DMS153 (cell line): Measurements from ENCODE around the gene NSFL1C.
"Not testable (repeated sequence)": the region's sequence is repeated elsewhere in the genome, so short reads cannot be mapped to it uniquely, and the experiment has no call there.

Source experiments
- DNase-seq: peaks from one replicate; lab custom pipeline; 2025; lab: John Stamatoyannopoulos, UW

The NSFL1C gene

DNA sequence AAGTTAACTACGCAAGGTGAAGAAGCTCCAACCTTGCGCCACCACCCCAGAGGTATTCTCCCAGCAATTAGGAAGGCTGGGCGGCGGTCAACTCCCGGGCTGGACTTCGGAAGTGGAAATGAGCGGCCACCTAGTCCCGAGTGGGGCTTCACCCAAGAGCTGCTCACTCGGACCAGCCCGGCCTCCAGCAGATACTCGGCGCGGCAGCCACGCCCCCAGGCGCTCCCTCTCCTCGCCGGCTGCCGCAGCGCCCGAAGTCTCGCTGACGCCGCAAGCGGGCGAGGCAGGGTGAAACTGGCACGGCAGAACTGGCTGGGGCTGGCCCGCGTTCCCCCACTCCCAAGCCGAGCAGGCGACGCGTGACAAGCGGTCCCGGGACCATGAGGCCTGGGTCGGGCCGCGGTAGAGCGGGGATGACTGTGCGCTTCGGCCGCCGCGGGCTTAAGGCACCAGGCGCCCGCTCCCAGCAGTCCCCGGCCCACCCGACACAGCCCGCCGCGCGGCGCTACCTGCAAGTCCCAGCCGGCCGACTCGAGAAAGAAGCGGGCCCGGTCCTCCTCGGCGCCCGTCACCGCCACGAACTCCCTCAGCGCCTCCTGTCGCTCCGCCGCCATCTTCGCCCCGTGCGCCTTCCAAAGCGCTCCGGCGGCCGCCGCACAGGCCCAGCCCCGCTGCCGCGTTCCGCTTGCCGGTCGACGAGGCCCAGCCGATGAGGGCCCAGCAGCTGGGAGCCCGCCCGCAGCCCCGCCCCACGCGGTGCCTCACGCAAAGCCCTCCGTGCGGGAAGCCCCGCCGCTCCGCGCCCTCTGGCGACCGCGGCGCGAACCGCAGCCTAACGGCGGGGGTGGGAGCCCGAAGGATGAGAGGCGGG lies at the start of gene NSFL1C:
Gene NSFL1C (minus strand): TSS at position 639 of the 871 bp plus-strand sequence. CDS start 25 bp downstream, at position 614.
- peak; percentile 89 for DNase-seq

DNA sequence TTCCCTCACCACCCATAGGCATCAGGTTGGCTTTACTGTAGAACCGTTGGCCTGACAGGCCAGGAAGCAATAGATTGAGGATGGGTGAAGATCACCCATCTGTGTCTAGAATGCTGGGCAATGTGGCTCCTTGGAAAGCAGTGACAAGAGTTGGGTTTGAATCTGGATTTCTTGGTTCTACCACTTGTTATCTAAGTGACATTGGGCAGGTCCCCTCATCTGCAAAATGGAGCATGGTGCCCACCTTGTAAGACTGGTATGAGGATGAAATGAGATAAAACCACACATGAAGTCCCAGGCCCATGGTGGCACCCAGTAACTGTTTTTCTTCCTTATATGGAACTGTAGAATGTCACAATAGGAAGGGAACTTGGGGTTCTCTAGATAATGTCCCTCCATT lies 47.2 kb upstream of the NSFL1C start:
- no peak for DNase-seq

DNA sequence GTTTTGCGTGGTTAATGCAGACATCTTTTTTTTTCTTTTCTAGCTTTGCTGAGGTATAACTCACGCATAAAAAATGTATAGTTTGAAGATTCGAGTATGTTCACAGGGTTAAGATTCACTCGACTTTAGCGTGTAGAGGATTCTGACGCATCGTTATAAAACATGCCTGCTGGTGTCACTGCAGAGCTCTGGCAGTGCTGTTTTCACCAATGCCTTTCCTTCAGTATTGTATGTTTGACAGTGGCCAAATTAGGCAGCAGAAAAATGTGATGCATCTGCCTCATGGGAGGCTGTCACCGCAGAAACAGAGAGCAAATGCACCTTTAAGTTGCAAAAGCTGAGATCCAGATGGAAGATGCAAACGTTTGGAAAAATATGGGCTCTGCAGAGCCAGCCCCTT lies 42.6 kb upstream of the NSFL1C start:
- no peak for DNase-seq

DNA sequence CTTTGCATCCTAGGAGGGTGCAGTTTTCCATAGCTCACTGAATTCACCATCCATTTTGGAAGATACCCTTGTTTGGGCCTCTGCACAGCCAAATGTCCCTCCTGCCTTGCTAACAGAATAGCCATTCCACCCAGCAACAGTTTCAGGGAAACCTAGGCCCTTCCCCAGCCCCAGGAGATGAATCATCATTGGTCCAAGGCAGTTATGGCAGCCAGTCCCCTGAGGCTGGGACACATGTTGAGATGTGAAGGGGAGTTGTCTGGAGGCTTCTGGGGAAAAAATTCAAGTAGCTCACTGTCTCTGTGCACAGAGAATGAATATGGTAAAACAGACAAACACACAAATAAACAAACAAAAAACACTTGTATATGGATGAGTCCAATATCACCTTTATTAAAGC lies 41.9 kb upstream of the NSFL1C start:
- no peak for DNase-seq

DNA sequence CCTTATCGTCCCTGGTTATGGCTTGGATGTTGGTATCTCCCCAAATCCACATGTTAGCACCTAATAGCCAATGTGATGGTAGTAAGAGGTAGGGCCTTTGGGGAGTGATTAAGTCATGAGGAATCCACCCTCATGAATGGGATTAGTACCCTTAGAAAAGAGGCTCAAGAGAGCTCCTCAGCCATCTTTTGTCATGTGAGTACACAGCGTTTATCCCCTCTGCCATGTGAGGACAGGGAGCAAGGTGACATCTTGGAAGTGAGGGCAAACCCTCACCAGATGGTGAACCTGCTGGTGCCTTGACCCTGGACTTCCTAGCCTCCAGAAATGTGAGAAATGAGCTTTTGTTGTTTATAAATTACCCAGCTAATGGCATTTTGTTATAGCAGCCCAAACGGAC lies 40.6 kb upstream of the NSFL1C start:
- DNase-seq, result no peak

DNA sequence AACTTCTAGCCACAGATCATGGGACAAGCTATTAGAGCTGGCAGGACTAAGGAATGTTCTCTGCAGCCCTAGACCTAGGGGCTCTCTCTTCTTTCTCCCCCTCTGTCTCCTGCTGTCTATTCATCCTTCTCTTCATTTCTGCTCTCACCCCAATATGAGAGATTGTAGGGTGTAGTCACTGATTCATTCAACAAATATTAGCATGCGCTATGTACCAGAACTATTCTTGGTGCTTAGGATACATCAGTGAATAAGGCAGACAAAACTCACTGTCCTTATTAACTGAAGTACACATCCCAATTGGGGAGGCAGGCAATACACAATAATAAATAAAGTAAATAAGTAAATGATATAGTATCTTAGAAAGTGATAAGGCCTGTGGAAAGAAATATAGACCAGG lies 39.2 kb upstream of the NSFL1C start:
- no peak for DNase-seq

DNA sequence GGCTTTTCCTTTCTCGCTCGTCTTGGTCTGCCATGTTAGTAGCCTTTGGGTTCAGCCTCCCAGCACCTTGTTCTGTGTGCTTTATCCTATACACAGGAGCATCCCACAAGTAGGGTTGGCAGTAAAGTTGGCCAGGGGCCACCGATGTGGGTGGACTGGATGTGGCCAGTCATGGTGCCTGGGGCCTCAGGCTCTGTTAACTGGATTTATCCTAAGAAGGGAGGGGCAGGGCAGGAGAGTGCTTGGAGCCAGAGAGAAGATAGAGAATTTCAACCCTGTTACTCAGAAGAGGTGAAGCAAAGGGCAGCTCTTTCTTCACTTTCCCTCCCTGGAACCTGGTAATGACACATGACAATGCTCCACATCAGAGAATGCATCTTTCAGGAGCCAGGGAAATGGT lies 38.7 kb upstream of the NSFL1C start:
- no peak for DNase-seq

DNA sequence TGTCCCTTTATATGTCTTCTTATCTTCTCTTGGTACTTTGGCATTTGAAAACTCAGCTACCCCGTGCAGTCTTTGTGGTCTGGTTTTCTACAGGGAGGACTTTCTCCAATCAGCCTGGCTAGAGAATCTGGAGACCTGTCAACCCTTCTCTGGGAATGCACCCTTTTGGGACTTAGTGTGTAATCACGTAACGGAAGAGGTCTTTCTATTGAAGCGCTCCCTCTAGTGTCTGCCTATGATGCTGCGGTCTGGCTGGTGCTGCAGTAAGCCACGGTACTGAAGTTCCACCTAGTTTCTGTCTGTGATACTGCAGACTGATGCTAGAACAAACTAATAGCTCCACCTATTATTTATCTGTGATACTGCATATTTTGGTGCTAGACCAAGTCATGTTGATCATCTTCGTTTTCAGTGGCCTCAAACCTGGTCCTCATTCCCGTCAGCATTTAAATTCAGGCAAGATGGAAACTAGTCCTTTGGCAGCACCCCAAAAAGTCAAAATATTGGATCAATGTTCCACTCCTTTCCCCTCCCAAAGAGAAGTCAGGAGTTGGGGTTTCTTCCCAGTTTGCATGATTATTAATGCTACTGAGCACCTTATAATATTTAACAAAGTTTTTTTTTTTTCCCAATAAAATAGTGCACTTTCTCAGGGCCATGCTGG lies 37.0 kb upstream of the NSFL1C start:
- peak; percentile 81 for DNase-seq

DNA sequence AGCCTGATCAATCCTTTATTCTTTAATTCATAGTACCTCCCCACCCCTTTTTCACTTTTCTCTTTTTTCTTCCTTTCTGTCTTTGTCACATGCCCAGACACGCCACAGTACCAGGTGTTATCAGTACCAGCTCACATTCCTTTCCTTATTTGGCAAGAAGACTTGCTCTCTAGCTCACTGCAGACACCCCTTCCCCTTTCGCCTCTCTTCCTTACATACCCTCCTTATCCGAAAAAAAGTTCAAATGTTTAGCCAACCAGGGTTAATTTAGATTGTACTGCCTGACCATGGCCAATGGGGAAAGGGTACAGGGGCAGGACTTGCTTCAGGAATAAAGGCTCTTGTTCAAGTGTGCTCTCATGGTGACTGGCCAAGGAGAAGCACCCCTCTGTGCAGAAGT lies 33.8 kb upstream of the NSFL1C start:
- DNase-seq, result no peak

DNA sequence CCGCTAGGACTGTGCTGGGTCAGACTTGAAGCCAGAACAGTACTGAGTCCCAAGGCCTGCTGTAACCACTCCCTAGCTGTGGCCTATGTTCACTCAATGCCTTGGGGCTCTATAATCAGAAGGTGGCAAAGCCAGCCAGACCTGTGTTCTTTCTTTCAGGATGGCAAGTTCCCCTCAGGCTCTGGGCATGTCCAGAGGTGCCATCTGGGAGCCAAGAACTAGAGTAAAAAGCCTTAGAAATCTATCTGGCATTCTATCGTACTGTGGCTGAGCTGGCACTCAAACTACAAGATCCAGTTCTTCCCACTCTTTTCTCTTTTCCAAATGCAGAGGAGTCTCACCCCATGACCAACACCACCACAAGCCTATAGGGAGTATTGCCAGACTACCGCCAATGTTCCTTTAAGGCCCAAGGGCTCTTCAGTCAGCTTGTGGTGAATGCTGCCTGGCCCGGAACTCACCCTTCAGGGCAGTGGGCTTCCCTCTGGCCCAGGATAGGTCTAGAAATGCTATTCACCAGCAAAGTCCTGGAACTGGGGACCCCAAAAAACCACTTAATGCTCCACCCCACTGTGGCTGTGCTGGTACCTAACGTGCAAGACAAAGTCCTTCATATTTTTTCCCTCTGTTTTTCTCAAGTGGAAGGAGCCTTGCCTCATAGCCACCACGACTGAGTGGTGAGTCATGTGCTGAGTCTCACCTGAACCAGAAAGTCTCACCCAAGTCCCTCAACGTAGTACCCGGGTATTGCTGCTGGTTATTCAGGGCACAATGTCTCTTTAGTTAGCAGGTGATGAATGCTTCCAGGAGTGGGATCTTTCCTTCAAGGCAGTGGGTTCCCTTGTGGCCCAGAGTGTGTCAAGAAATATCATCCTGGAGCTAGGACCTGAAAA lies 33.1 kb upstream of the NSFL1C start:
- DNase-seq, result no peak

DNA sequence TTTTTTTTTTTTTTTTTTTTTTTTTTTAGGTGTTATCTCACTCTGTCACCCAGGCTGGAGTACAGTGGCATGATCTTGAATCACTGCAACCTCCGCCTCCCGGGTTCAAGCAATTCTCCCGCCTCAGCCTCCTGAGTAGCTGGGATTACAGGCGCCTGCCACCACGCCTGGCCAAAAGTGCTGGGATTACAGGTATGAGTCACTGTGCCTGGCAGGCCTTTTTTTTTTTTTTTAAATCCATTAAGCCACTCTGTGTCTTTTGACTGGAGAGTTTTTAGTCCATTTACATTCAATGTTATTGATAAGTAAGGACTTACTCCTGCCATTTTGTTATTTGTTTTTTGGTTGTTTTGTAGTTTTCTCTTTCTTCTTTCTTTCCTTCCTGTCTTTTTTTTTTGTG lies 30.7 kb upstream of the NSFL1C start:
- DNase-seq, result not testable (repeated sequence)

DNA sequence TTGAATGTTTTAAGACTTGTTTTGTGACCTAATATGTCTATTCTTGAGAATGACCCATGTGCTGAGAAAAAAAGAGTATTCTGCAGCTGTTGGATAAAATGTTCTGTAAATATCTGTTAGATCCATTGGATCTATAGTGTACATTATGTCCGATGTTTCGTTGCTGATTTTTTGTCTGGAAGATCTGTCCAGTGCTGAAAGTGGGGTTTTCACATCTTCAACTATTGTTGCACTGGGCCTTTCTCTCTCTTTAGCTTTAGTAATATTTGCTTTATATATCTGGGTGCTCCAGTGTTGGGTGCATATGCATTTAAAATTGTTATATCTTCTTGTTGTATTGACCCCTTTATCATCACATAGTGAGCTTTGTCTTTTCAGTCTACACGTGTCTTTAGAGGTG lies 30.3 kb upstream of the NSFL1C start:
- no peak for DNase-seq

DNA sequence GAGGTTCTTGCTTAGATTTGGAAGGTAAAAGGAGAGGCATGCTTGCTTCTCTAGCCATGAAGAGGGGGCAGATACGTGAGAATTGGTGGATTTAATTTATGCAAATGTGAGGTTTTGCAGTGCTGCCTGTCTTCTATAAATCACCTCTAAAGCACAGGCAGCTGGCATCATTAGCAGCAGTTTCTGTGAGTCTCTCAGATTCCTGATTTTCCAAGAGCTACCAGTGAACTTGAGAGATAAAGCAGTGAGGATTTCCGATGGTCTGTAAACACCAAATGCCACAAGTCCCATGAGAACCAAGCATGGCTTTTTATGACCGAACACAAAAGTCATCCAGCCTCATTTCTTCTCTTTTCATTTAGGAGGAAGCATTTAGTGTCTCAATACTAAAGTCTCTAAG lies 27.8 kb upstream of the NSFL1C start:
- DNase-seq, result no peak

DNA sequence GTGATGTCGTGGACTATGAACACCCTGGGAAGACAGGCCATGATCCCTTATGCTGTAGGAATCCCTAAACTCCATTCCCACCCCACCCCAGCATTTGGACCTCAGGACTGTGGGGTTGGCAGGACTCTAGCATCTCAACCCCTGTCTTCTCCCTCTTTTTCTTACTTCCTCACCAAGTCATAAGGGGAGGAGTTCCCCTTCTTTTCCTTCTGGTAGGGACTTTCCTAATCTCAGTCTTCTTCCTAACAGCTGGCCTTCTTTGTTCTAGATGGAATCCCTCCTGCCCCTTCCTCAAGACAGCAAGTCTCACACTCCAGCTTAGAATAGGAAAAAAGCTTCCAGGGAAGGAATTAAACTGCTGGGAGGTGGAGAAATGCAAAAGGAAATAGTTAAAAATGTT lies 26.9 kb upstream of the NSFL1C start:
- DNase-seq, result no peak

DNA sequence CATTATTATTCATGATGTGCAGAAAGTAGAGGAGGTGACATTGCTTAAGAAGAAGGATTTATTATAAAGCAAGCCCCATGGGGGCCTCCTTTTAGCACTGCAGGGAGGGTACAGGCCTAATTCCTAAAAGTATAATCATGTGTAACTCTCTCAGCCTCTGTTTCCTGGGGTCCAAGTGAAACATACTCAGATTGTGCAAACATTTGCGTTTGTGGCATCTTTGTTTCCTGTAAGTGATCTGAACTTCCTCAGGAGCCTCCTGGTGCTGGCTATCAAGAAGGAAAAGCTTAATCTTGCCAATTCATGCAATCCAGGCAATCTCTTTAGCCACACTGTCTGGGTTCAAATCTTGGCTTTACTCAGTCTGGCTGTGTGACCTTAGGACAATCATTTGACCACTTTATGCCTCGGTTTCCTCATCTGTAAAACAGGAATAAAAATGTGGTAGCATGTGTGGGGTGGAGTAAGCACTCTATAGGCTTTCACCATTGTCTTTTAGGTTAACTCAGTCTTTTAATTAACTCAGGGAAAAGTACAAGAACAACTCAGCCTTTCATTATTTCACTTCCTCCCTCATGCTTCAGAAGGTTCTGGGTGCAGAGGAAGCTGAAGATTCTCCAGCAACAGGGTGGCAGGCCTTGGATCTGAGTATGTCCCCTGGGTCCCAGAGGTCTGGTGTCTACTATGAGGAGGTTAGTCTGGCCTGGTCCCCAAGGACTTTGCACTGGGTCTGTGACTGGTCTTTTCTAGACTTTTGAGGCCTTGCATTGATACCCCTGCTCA lies 25.4 kb upstream of the NSFL1C start:
- no peak for DNase-seq

DNA sequence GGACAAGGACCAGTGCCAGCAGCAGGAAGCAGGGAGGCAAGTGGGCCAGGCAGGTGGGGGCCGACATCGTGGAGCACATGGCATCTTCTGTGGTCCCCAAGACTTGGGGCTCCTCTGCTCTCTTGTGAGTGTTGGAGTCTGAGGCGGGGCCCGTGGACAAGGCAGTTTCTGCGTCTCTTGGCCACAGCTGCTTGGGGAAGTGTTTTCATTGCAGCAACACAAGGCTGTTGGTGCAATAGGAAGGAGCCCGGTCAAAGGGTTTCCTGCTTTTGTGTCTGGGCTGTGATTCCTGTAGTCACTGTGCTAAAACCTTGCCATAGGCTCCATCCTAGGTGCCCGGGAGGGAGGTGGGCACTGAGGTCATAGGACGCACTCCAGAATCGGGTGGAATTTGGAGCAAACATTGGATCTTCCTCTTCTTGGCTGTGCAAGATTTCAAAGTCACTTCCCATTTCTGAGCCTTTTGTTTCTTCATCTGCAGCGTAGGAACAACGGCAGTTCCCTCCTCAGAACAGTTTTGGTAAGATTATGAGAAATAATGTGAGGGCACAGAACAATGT lies 24.7 kb upstream of the NSFL1C start, which contains the start of gene SIRPB2:
Gene SIRPB2 (minus strand): TSS at position 140 of the 560 bp plus-strand sequence. CDS start 61 bp downstream, at position 79.
- no peak for DNase-seq

DNA sequence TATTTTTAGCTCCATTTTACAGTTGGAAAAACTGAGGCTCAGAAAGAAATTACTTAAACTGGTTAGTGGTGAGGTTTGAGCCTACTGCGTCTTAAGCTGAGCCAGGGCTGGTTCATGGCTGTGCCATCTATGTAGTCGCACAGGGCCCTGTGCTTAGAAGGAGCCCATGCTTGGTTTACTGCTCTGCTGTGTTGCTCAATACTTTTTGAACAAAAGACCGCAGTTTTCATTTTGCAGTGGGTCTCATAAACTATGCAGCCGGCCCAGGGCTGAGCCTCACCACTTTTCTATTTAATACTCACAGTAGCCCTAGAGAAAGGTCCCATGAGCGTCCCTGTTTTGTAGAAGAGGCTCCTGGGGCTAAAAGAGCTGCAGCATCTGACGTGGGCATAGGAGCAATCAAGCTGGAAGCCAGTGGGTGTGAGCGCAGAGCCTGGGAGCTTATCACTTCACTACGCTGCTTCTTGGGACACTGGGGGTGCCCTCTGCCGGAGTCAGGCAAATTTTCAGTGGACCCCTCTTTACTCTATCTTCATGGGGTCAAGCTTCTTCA lies 24.1 kb upstream of the NSFL1C start:
- no peak for DNase-seq

DNA sequence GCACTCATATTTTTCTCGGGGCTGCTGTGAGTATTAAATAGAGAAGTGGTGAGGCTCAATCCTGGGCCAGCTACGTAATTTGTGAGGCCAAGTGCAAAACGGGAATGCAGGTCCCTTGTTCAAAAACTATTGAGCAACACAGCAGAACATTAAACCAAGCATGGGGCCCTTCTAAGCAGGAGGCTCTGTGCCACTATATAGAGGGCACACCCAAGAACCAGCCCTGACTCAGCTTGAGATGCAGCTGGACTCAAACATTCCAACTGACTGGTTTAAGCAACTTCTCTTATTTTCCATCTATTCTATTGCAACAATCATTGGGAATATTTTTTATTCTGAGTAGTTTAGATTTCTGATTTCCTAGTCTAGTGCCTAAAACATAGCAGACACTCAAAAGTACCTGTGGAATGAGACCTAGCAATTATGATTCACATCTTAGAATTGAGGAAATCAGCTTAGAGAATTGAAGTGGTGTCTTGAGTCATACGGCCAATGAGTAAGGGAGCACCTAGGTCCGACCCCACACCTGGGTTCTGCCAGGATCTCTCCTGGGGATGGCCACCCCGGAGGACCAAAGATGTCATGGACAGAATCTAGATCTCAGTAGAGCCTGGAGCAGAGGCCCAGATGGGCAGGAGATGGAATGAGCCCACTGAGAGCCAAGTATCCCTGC lies 23.3 kb upstream of the NSFL1C start:
- no peak for DNase-seq

DNA sequence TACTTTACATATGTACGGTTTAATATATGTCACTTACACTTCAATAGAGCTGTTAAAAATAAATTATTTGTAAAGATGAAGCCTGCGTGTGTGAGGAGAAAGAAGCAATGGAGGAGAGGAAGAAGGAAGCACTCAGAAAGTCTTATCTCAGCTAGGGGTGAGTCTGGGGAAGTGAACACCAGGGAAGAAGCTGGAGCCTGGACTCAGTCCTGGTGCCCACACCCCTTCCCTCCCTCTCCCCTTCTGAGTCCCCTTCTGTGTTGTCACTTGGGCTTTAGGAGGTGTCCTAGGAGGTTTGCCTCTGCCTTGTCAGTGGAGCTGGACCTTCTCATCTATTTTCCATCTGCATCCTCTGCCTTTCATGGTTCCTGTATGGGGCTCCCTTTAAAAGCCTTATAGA lies 22.7 kb upstream of the NSFL1C start:
- DNase-seq, result no peak

DNA sequence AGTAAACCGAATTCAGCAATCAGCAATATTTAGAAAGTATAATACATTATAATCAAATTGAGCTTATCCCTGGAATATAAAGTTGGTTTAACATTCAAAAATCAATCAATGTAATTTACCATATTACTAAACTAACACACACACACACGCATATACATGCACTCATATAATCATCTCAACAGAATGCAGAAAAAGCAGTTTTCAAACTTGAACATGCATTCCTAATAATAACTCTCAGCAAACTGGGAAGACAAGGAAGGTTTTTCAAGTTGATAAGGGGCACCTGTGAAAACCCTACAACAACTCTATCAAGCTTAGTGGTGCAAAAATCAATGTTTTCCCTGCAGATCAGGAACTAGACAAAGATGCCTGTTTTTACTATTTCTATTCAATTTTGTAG lies 19.9 kb upstream of the NSFL1C start:
- DNase-seq, result no peak
